HG03064 (cell line): ENCODE results near the gene TMEM150A.
"Not testable (repeated sequence)": the region's sequence is repeated elsewhere in the genome, so short reads cannot be mapped to it uniquely, and the experiment has no call there.

Source experiments
- ATAC-seq: cut with Tn5 transposase; IDR thresholded peaks from one replicate; pipeline ENCODE4 v1.9.1; 2021; ENCODE audit warnings: low read depth; ENCODE audit not compliant: unreplicated experiment

TMEM150A gene

DNA sequence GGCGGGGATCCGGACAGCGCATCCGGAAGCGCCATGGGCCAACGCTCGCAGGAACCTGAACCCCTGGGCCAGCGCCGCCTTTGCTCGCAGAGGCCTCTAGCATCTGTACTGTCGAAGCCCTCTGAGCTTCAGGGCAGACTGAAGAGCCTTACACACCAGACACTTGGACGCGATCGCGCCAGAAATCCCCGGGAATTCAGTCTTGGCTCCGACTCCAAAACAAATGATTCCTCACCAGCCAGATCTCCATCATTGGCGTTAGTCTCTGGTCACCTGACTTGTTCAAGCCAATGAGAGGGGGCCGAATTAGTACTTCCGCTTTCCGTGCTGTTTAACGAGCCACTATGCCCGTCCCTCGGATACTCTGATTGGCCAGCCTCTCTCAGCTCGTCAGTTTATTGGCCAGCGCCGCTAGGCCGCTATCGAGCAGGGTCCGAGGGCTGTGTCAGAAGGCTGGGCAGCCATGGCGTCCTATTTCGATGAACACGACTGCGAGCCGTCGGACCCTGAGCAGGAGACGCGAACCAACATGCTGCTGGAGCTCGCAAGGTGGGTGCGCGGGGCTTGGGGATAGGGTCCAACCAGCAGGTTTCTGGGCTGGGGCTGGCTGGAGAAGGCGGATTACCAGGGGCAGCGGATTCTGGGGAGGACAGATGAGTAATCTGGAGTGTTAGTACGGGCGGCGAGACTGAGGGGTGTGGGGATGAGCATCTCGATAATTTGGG is 7.0 kb downstream of the TMEM150A start, which contains the start of gene RNF181:
Gene RNF181, plus strand, starts transcription at position 445 of the 725 bp plus-strand sequence. Its CDS starts 19 bp downstream, at position 464.
- ATAC-seq: peak; percentile 94

DNA sequence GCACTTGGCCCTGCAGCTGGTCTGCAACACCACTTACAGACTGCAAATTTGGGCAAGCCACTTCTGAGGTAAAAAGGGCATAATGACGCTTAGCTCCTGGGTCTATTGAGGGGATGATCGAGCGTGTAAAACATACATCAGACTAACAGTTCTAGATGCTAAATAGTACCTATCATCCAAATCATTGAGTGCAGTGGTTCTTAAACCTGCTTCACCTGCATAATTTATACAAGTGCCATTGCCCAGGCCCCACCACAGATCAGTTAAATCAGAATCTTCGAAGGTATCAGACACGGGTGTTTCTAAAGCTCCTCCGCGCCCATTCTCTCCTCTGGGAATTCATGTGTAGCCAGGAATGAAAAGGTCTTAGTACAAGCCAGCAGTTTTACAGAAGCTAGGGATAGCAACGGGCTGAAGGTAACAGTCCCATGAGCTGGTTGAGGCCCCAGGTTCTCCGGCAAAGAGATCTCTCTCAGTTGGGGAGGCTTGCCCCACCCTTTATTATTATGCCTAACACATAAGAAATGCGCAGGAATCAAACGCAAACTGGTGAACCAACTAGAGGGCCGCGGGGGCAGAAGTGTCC is 7.7 kb downstream of the TMEM150A start:
- no peak for ATAC-seq

DNA sequence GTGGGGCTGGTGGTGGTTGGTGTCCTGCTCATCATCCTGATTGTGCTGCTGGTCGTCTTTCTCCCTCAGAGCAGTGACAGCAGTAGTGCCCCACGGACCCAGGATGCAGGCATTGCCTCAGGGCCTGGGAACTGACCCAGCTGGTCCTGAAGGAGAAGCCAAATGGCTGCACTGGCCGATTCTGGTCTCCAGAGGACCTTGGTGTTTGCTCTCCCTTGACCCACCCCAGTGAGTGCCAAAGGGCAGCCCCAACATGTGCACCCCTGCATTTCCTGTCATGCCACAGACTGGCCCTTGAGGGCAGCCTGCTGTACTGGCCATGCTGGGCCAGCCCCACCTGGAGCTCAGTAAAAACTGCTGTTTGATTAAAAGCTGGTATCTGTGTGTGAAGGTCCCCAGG is 9.5 kb downstream of the TMEM150A start:
- no peak for ATAC-seq

DNA sequence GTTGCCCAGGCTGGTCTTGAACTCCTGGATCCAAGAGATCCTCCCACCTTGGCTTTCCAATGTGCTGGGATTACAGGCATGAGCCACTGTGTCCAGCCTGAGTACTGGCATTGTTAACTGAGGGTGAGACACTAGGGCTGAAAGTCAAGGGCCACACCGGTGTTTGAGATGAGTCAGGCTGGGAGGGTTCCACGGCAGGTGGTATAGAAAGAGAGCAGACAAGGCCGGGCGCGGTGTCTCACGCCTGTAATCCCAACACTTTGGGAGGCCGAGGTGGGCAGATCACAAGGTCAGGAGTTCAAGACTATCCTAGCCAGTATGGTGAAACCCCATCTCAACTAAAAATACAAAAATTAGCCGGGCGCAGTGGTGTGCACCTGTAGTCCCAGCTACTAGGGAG is 10.2 kb downstream of the TMEM150A start:
- ATAC-seq: not testable (repeated sequence)

DNA sequence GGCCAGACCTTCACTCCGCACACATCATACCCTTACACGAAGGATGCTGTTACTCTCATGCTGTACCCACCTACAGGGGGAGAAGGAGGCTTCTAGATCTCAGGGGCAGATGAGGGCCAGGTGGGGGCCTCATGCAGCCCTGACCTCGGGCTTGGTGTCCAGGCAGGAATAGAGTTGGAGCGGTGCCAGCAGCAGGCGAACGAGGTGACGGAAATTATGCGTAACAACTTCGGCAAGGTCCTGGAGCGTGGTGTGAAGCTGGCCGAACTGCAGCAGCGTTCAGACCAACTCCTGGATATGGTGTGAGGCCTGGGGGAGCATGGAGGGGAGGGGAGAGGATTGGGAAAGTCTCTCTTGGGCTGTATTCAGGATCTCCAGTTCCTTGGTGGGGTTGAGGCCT is 10.9 kb downstream of the TMEM150A start:
- ATAC-seq: no peak

- no peak for ATAC-seq
Measured at GRCh38 chr2:85590950-85591349, 11.5 kb downstream of the TMEM150A start.

- ATAC-seq: no peak
Measured at GRCh38 chr2:85589982-85590791, 12.3 kb downstream of the TMEM150A start.

DNA sequence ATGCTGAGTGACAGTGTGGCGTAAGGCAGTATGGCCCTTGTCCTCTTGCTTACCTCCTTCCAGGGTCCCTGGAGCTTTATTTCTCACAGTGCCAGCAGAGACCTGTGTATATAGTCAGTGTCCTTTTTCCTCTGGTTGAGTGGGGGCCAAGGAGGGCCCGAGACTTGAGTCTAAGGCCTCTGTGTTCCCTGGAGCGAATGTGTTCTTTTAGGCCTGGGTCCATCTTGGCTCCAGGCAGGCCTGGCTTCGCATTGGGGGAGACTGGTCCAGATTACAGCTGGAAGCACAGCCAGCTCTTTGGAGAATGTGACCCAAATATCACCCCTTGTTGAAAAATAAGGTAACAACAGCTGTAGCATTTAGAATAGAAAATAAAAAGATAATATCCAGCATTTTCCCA is 13.3 kb downstream of the TMEM150A start:
- ATAC-seq: no peak

- no peak for ATAC-seq
Measured at GRCh38 chr2:85588645-85589044, 13.9 kb downstream of the TMEM150A start.

DNA sequence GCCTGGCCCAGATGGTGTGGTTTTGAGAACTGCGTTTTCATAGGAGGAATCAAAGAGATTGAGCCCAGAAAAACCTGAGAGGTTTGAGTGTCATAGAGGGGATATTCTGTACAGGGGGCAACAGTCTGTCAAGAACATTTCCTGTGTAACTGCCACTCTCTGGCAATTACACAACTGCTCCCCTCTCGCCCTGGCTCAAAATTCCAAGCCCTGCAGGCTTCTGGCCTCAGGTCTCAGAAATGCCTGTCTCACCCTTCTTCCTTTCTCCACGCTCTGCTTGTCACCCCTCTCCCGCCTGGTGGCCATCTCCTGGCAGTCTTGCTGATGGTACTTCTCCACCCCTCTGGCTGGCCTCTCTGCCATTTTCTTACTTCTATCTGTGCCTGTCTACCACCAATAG is 14.3 kb downstream of the TMEM150A start:
- ATAC-seq: no peak

- no peak for ATAC-seq
Measured at GRCh38 chr2:85585781-85586105, 16.8 kb downstream of the TMEM150A start.

DNA sequence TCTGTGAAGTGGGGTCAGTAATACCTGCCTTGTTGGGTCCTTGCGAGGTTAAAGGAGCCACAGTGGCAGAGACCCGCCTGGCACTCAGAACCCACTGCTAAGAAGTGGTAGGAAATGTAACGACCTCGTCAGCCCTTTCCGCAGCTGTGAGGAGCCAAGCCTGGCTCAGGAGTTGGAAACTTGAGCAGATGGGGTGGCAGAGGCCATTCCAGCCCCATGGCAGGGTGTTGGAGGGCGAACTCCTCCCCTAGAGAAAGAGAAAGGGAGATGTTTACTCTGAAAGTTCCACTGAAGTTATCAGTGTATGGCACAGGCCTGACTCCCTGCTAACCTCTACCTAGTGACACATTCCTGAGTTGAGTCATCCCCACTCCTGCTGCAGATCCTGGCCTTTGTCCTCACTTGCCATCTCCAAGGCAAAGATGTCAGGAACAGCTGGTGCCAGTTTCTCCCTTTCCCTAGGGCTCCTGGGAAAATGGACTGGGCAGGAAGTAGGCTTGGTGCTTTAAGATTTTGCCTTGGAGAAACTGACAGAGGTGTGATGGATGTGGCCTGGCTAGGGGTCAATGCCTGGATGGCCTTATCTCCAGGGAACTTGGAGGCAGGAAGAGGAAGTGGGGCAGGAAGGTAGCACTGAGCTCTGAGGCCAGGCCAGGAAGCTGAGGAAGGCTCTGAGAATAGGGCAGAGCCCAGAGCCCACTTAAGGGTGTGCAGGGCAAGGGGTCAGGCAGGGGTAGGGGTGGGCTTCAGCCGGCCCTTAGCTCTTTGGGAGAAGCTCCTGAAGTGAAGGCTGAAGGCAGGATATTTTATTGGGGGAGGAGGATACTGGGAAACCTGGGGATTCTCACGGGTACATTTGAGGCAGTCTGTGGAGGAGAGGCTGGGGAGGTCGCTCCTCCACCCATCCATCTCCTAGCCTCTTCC is 17.4 kb downstream of the TMEM150A start:
- ATAC-seq: no peak

- no peak for ATAC-seq
Measured at GRCh38 chr2:85584354-85584856, 18.1 kb downstream of the TMEM150A start, which contains the start of gene VAMP5. Gene VAMP5, plus strand, starts transcription at chr2:85584431. Its CDS starts 60 bp downstream, at chr2:85584491.

DNA sequence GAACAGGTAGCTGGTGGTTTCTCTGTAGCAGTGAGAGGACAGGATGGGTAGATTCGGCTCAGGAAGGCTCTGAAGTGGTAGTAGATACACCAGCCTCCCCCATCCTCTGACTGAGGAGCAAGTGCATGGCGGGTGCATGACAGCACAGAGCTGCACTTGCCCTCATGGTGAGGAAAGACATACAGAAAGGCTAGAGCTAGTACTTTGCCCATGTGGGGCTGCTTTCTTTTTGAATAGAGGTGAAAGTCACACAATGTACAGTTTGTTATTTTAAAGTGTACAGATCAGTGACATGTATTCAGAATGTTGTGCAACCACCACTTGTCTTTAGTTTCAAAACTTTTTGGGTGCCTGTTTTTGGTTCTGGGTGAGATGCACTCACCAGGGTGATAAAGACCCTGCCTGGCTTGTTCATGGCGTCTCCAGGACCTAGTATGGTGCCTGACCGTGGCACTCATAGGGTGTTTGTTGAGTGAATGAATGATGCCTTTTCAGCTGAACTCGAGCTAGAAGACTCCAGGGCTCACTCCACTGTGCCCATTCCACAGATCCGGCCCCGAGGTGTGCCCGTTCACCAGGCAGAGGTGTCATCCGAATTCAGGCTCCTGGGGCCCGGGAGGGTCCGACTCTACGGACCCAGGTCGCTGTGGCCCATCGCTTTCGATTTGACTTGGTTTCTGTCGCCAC is 18.7 kb downstream of the TMEM150A start:
- ATAC-seq: no peak

GRCh38 chr2:85582492-85582891 is 20.0 kb downstream of the TMEM150A start:
- no peak for ATAC-seq

DNA sequence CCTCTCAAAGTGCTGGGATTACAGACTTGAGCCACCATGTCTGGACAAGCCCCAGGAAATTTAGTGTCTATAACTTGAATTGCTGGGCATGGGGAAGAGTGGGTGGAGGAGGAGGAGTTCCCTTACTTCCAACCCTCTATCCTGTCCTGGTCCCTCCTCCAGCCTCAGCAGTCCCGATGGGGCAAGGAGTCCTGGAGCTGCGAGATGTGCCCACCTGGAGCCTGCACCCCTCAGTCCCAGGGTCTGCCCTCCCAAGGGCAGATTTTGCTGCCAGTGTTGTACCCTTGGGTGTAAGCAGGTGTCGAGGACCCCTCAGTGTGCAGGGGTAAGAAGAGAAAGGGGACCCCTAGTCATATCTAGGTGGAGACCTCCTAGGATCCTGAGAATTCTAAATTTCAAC is 22.3 kb downstream of the TMEM150A start:
- ATAC-seq: no peak

GRCh38 chr2:85579266-85579935 is 23.1 kb downstream of the TMEM150A start:
- no peak for ATAC-seq

DNA sequence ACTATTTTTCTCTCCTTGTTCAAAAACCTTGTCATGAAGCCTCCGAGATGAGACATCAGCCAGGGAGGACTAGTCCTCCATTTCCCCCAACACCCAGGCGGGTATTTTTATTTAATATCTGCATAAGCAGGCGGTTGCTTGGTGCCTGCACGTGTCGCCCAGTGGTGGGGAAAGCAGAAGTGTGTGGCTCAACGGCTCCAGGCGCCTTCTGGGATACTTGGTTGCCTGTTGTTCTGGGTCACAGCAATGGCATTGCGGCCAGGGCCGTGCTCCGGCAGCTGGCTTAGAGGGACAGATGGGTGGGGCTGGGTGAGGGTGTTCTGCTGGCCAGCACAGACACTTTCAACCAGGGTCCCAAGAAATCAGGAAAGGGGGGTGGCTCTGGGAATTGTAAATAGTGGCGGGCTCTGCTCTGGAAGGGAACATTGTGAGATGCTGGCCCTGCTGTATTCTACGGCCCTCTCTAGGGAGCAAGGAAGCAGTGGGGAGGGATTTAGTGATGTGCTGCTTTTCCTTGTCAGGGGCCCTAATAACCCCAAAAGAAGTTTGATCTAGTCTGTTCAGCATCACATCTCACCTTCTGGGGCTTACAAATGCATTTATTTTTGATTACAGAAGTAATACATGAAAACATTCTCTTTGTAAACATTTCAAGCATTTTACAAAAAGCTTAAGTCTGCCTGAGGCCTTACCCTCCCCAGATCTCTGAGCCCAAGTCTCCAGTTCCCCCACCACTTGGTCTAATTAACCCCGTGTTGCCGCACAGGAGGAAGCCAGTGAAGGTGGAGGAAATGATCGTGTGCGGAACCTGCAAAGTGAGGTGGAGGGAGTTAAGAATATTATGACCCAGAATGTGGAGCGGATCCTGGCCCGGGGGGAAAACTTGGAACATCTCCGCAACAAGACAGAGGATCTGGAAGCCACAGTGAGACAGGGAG is 24.0 kb downstream of the TMEM150A start:
- ATAC-seq: peak; percentile 23
